HEK293 (cell line): ENCODE data around the gene EPAS1.

Experiments used
- CTCF ChIA-PET: fragments of 350-600 bp; formaldehyde crosslinking; extraction: SDS; loops from one replicate; lab custom pipeline; 2021; ENCODE audit warnings: antibody characterized with exemption; lab: Yijun Ruan, JAX
- POLR2A ChIA-PET: fragments of 300-600 bp; formaldehyde crosslinking; extraction: SDS; loops from one replicate; lab custom pipeline; 2020; ENCODE audit warnings: antibody characterized with exemption, inconsistent platforms; lab: Yijun Ruan, JAX
- H3K27ac ChIP-seq: fragments of 200-500 bp; sonication (Bioruptor generic); 2 replicates; pipeline ENCODE4 v1.5.1; 2014; ENCODE audit warnings: low read depth, low read length, control low read depth, inconsistent platforms; ENCODE audit errors: extremely low read depth
- H3K36me3 ChIP-seq, 2 experiments: fragments of 200-500 bp in 1 of 2; sonication (Bioruptor generic) in 1 of 2; 1 replicate in 1 of 2; 2 replicates in 1 of 2; pipeline ENCODE4 v1.5.1; 2014 to 2017; ENCODE audit warnings: inconsistent platforms in 2 of 2, low read length in 2 of 2; ENCODE audit not compliant: control insufficient read depth in 2 of 2, insufficient read depth in 1 of 2
- H3K4me1 ChIP-seq: fragments of 200-500 bp; sonication (Bioruptor generic); 2 replicates; pipeline ENCODE4 v1.5.1; 2014; ENCODE audit warnings: mild to moderate bottlenecking, low read length, inconsistent platforms; ENCODE audit not compliant: control insufficient read depth, insufficient read depth
- H3K4me3 ChIP-seq: 2 replicates; pipeline ENCODE4 v1.5.1; 2011; ENCODE audit warnings: low read depth, mild to moderate bottlenecking, control low read depth, low read length, moderate library complexity
- H3K9me3 ChIP-seq: fragments of 200-500 bp; sonication (Bioruptor generic); 2 replicates; pipeline ENCODE4 v1.5.1; 2014; ENCODE audit warnings: low read depth, low read length, inconsistent platforms; ENCODE audit not compliant: control insufficient read depth, insufficient read depth
- BCL11B ChIP-seq: fragments of 450-650 bp; formaldehyde crosslinking; IDR thresholded peaks from 2 replicates; pipeline ENCODE4 v1.5.1; 2016; ENCODE audit warnings: low read depth, missing biosample characterization, missing genetic modification characterization
- HOXC10 ChIP-seq: sonication (generic); formaldehyde crosslinking; IDR thresholded peaks from 2 replicates; pipeline ENCODE4 v1.8.1; 2023; ENCODE audit warnings: mild to moderate bottlenecking, missing genetic modification reagents
- KLF16 ChIP-seq: fragments of 450-650 bp; formaldehyde crosslinking; IDR thresholded peaks from 2 replicates; pipeline ENCODE4 v1.5.1; 2017; ENCODE audit warnings: missing biosample characterization, missing genetic modification characterization
- MYNN ChIP-seq: fragments of 450-650 bp; formaldehyde crosslinking; IDR thresholded peaks from 2 replicates; pipeline ENCODE4 v1.5.1; 2016; ENCODE audit warnings: missing biosample characterization, missing genetic modification characterization, borderline replicate concordance
- SP2 ChIP-seq: fragments of 450-650 bp; formaldehyde crosslinking; IDR thresholded peaks from 2 replicates; pipeline ENCODE4 v1.5.1; 2016; ENCODE audit warnings: missing biosample characterization, missing genetic modification characterization
- SP7 ChIP-seq: fragments of 450-650 bp; formaldehyde crosslinking; IDR thresholded peaks from 2 replicates; pipeline ENCODE4 v1.5.1; 2016; ENCODE audit warnings: missing biosample characterization, missing genetic modification characterization
- TCF7L2 ChIP-seq: IDR thresholded peaks from 2 replicates; pipeline ENCODE4 v1.6.1; 2011; ENCODE audit warnings: low read depth, mild to moderate bottlenecking, inconsistent platforms, low read length, moderate library complexity, borderline replicate concordance
- ZBTB20 ChIP-seq: fragments of 450-650 bp; formaldehyde crosslinking; IDR thresholded peaks from 2 replicates; pipeline ENCODE4 v1.5.1; 2016; ENCODE audit warnings: missing biosample characterization, missing genetic modification characterization
- ZFP37 ChIP-seq: fragments of 450-650 bp; formaldehyde crosslinking; IDR thresholded peaks from 2 replicates; pipeline ENCODE4 v1.5.1; 2016; ENCODE audit warnings: missing biosample characterization, missing genetic modification characterization
- ZFP69B ChIP-seq: fragments of 450-650 bp; formaldehyde crosslinking; IDR thresholded peaks from 2 replicates; pipeline ENCODE4 v1.5.1; 2016; ENCODE audit warnings: missing biosample characterization, missing genetic modification characterization
- ZIC2 ChIP-seq: fragments of 450-650 bp; formaldehyde crosslinking; IDR thresholded peaks from 2 replicates; pipeline ENCODE4 v1.5.1; 2016; ENCODE audit warnings: missing biosample characterization, missing genetic modification characterization
- ZNF138 ChIP-seq: fragments of 450-650 bp; formaldehyde crosslinking; IDR thresholded peaks from 2 replicates; pipeline ENCODE4 v1.5.1; 2016; ENCODE audit warnings: missing biosample characterization, missing genetic modification characterization, borderline replicate concordance
- ZNF146 ChIP-seq: fragments of 450-650 bp; formaldehyde crosslinking; IDR thresholded peaks from 2 replicates; pipeline ENCODE4 v1.5.1; 2016; ENCODE audit warnings: missing biosample characterization, missing genetic modification characterization
- ZNF202 ChIP-seq: fragments of 450-650 bp; formaldehyde crosslinking; IDR thresholded peaks from 2 replicates; pipeline ENCODE4 v1.5.1; 2016; ENCODE audit warnings: missing biosample characterization, missing genetic modification characterization, borderline replicate concordance
- ZNF623 ChIP-seq: fragments of 450-650 bp; formaldehyde crosslinking; IDR thresholded peaks from 2 replicates; pipeline ENCODE4 v1.5.1; 2016; ENCODE audit warnings: missing biosample characterization, missing genetic modification characterization
- ZNF626 ChIP-seq: fragments of 450-650 bp; sonication (Bioruptor Pico); formaldehyde crosslinking; IDR thresholded peaks from 2 replicates; pipeline ENCODE4 v1.5.1; 2018; ENCODE audit warnings: missing biosample characterization, missing genetic modification characterization, inconsistent platforms
- ZNF701 ChIP-seq: fragments of 450-650 bp; formaldehyde crosslinking; IDR thresholded peaks from 2 replicates; pipeline ENCODE4 v1.5.1; 2016; ENCODE audit warnings: missing biosample characterization, missing genetic modification characterization
- ZNF704 ChIP-seq: fragments of 450-650 bp; formaldehyde crosslinking; IDR thresholded peaks from 2 replicates; pipeline ENCODE4 v1.5.1; 2016; ENCODE audit warnings: missing biosample characterization, missing genetic modification characterization
- ZNF837 ChIP-seq: fragments of 450-650 bp; formaldehyde crosslinking; IDR thresholded peaks from 2 replicates; pipeline ENCODE4 v1.5.1; 2016; ENCODE audit warnings: missing biosample characterization, missing genetic modification characterization
- TF ChIP-seq, protein P1 (sequence below): fragments of 450-650 bp; formaldehyde crosslinking; IDR thresholded peaks from 2 replicates; pipeline ENCODE4 v1.5.1; 2016; ENCODE audit warnings: missing biosample characterization, missing genetic modification characterization

Gene EPAS1

DNA sequence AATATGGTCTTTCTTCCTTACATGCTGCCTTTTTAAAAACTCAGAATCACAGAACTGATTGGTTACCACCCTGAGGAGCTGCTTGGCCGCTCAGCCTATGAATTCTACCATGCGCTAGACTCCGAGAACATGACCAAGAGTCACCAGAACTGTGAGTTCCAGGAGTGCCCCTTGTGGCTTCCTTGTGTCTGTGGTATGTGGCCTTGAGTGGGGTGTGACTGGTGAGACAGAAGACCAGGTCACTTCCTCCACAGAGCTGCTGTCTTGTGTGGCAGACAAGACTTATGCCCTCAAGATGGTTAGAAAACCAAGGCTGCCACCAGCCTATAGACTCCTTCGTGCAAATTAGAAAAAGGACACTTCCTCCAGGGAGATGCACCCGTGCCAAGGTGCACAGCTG is 72.6 kb downstream of the EPAS1 start:
- Histone ChIP-seq H3K9me3 (no peaks in the 10 kb centered on the region), H3K4me3 (no peak overlapping the region), H3K27ac (no peak overlapping the region), H3K36me3 (peaks cover 10 to 50% of the 10 kb centered on the region in 2 experiments; a peak in 2 of 3 replicates), H3K4me1 (no peaks in the 10 kb centered on the region)
- ChIA-PET POLR2A (no interaction called here), CTCF (interaction anchor here (0.6 to 1.0 kb wide), 2 partner anchors 61 to 307 kb away, joined by 3 to 4 read pairs; no protein-coding TSS in a partner anchor)
- no peak for TF ChIP-seq ZBTB20 (tag by site-specific recombination)
- no peak for TF ChIP-seq BCL11B (tag by site-specific recombination)
- no peak for TF ChIP-seq HOXC10 (CRISPR knock-in tag)
- TF ChIP-seq ZNF138 = no peak
- no peak for TF ChIP-seq ZNF623 (tag by site-specific recombination)

DNA sequence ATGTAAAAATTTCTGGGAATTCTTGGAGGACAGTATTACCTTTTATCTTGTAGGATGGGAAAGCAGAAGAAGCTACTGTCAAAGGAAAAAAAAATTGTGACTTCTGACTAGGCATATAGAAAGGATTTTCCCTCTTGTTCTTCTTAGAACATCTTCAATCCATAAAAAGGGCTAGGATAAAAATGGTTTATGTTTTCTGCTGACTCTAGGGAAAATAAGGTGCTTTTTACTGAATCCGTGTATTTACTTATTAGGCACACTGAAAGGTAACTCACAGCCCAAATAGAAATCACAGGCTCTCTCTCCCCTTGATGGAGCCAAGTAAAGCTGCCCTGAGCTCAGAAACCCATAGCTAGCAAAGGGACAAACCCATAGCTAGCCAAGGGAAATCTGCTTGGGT is 74.6 kb downstream of the EPAS1 start:
- Histone ChIP-seq H3K36me3 (peaks cover 10 to 54% of the 10 kb centered on the region in 2 experiments; a peak in 2 of 3 replicates), H3K27ac (no peak overlapping the region), H3K9me3 (no peaks in the 10 kb centered on the region), H3K4me3 (no peak overlapping the region), H3K4me1 (no peaks in the 10 kb centered on the region)
- ChIA-PET POLR2A (no interaction called here), CTCF (interaction anchor here (0.6 to 1.3 kb wide), 3 partner anchors 8 to 413 kb away, joined by 3 to 4 read pairs (median 3); no protein-coding TSS in a partner anchor)
- TF ChIP-seq ZNF202 (tag by site-specific recombination) = no peak
- TF ChIP-seq ZFP69B (tag by site-specific recombination) = no peak
- TF ChIP-seq KLF16 (tag by site-specific recombination) = no peak
- TF ChIP-seq ZNF626 (tag by site-specific recombination) = no peak
- TF ChIP-seq ZNF837 (tag by site-specific recombination) = no peak

DNA sequence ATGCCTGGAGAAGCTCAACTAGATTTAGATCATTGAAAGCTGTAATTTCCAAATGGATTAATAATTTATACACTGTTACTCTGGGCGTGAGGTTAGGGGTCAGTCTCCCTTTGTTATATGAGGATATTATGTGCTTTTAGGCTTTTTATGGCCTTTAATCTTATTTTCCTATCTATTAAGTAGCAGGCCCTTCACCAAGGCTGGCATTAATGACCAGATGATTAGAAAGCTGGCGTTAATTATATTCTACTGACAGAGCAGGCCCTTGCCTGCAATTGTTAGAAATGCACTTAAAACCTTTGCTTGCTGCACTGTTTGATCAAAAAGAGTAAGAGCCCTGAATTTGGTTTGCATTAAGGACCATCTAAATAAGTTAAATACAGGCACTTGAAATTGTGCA is 75.3 kb downstream of the EPAS1 start:
- Histone ChIP-seq H3K36me3 (peaks cover 10 to 57% of the 10 kb centered on the region in 2 experiments; a peak in 2 of 3 replicates), H3K9me3 (no peaks in the 10 kb centered on the region), H3K4me3 (no peak overlapping the region), H3K4me1 (no peaks in the 10 kb centered on the region), H3K27ac (no peak overlapping the region)
- POLR2A ChIA-PET = no interaction called here
- CTCF ChIA-PET = interaction anchor here (1.0 to 1.3 kb wide), 3 partner anchors 9 to 310 kb away, joined by 3 to 5 read pairs (median 4); no protein-coding TSS in a partner anchor
- TF ChIP-seq SP7 (tag by site-specific recombination) (no peak), ZIC2 (no peak), ZFP37 (tag by site-specific recombination) (no peak), MYNN (tag by site-specific recombination) (no peak), ZNF701 (tag by site-specific recombination) (no peak), ZNF623 (tag by site-specific recombination) (no peak), BCL11B (tag by site-specific recombination) (no peak), SP2 (tag by site-specific recombination) (no peak), TCF7L2 (no peak), ZNF146 (tag by site-specific recombination) (no peak), ZNF704 (tag by site-specific recombination) (no peak)
- TF ChIP-seq, protein P1, sequence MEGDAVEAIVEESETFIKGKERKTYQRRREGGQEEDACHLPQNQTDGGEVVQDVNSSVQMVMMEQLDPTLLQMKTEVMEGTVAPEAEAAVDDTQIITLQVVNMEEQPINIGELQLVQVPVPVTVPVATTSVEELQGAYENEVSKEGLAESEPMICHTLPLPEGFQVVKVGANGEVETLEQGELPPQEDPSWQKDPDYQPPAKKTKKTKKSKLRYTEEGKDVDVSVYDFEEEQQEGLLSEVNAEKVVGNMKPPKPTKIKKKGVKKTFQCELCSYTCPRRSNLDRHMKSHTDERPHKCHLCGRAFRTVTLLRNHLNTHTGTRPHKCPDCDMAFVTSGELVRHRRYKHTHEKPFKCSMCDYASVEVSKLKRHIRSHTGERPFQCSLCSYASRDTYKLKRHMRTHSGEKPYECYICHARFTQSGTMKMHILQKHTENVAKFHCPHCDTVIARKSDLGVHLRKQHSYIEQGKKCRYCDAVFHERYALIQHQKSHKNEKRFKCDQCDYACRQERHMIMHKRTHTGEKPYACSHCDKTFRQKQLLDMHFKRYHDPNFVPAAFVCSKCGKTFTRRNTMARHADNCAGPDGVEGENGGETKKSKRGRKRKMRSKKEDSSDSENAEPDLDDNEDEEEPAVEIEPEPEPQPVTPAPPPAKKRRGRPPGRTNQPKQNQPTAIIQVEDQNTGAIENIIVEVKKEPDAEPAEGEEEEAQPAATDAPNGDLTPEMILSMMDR = no peak
